Measurements from ENCODE around the gene PLTP. TPM values are rescaled to one million over a fixed set of nuclear protein-coding genes. Genes with fewer than 3 reads are reported as not detected.

The PLTP gene
- total RNA-seq, 1 experiment from 2014 or later, result 1.4 TPM

DNA sequence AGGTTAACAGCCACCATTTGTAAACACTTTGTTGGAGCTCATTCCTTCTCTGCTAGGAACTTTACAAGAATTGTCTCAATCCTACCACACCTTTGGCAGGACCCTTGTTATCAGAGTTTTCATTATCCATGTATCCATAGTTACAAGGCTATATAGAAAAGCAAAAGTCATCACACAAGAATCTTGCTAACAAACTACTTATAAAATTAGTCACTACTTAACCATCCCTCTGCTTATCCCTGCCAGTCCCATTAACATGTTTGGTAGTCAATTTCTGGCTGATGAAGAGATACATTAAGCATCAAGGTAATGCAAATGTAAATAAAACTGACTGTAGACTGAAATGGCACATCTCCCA is 44.2 kb downstream of the PLTP start:
- no peak overlapping the region for H3K4me3 Mint-ChIP-seq (ENCODE audit: low read depth, unreplicated experiment)
- H3K27me3 Mint-ChIP-seq (ENCODE audit: unreplicated experiment), result no peaks in the 10 kb centered on the region
- no TSS peak for BruUV-seq (replicated peaks)
- CTCF ChIA-PET, result interaction anchor here (0.9 to 1.0 kb wide), 2 partner anchors 11 to 13 kb away, joined by 3 to 4 read pairs; partner anchors contain the start of gene ZSWIM1
- no peaks in the 10 kb centered on the region for H3K9me3 Mint-ChIP-seq (ENCODE audit: low read depth, unreplicated experiment)
- peaks cover 19% of the 10 kb centered on the region for H3K4me1 Mint-ChIP-seq (ENCODE audit: low read depth, unreplicated experiment)
- TF ChIP-seq, protein P1, sequence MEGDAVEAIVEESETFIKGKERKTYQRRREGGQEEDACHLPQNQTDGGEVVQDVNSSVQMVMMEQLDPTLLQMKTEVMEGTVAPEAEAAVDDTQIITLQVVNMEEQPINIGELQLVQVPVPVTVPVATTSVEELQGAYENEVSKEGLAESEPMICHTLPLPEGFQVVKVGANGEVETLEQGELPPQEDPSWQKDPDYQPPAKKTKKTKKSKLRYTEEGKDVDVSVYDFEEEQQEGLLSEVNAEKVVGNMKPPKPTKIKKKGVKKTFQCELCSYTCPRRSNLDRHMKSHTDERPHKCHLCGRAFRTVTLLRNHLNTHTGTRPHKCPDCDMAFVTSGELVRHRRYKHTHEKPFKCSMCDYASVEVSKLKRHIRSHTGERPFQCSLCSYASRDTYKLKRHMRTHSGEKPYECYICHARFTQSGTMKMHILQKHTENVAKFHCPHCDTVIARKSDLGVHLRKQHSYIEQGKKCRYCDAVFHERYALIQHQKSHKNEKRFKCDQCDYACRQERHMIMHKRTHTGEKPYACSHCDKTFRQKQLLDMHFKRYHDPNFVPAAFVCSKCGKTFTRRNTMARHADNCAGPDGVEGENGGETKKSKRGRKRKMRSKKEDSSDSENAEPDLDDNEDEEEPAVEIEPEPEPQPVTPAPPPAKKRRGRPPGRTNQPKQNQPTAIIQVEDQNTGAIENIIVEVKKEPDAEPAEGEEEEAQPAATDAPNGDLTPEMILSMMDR (IDR thresholded peaks at IDR 0.05; ENCODE audit: unreplicated experiment), result no peak
- H3K36me3 Mint-ChIP-seq (ENCODE audit: insufficient read depth, unreplicated experiment), result no peaks in the 10 kb centered on the region
- H3K27ac Mint-ChIP-seq (ENCODE audit: unreplicated experiment), result peak overlapping the region; percentile 29
- intact Hi-C loops (cut with micrococcal nuclease; ENCODE audit: unreplicated experiment), result no loop called here
- no peak for DNase-seq

DNA sequence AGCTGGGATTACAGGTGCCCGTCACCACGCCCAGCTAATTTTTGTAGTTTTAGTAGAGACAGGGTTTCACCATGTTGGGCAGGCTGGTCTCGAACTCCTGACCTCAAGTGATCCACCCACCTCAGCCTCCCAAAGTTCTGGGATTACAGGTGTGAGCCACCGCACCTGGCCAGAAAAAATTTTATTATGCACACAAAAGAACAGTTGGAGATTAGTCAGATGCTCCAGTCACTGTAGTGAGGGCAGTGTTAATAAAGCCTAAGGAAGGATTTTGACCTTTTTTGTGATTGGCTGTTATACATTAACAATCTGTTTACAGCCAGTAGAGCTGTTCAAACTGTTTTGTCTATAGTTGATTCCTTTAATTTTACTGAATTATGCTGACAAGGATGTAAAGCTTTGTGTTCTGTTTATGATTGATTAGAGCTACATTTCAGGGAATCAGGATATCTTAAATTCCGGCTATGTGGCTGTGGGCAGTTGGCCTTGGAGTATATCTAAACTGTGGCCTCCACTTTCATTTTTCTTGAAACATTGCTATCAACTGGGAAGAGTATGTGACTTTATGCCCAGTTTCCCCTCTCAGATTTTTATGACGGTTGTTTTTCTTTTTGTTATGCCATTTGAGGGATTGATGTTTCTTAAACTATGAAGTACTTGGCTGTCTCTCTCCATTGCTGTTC is 44.7 kb downstream of the PLTP start:
- intact Hi-C loops (cut with micrococcal nuclease; ENCODE audit: unreplicated experiment), result no loop called here
- no peak overlapping the region for H3K4me3 Mint-ChIP-seq (ENCODE audit: low read depth, unreplicated experiment)
- CTCF ChIA-PET, result interaction anchor here (0.9 to 1.0 kb wide), 2 partner anchors 11 to 14 kb away, joined by 3 to 4 read pairs; partner anchors contain the start of gene ZSWIM1
- peaks cover 14% of the 10 kb centered on the region for H3K4me1 Mint-ChIP-seq (ENCODE audit: low read depth, unreplicated experiment)
- TF ChIP-seq, protein P1 (IDR thresholded peaks at IDR 0.05; ENCODE audit: unreplicated experiment), result no peak
- peak overlapping the region; percentile 29 for H3K27ac Mint-ChIP-seq (ENCODE audit: unreplicated experiment)
- no peaks in the 10 kb centered on the region for H3K27me3 Mint-ChIP-seq (ENCODE audit: unreplicated experiment)
- no peaks in the 10 kb centered on the region for H3K9me3 Mint-ChIP-seq (ENCODE audit: low read depth, unreplicated experiment)
- H3K36me3 Mint-ChIP-seq (ENCODE audit: insufficient read depth, unreplicated experiment), result no peaks in the 10 kb centered on the region
- DNase-seq, result no peak
- no TSS peak for BruUV-seq (replicated peaks)

- BruUV-seq (replicated peaks), result no TSS peak
- Mint-ChIP-seq H3K4me3 (ENCODE audit: low read depth, unreplicated experiment) (no peak overlapping the region), H3K36me3 (ENCODE audit: insufficient read depth, unreplicated experiment) (no peaks in the 10 kb centered on the region), H3K27ac (ENCODE audit: unreplicated experiment) (no peak overlapping the region), H3K4me1 (ENCODE audit: low read depth, unreplicated experiment) (peaks cover 11% of the 10 kb centered on the region), H3K27me3 (ENCODE audit: unreplicated experiment) (no peaks in the 10 kb centered on the region), H3K9me3 (ENCODE audit: low read depth, unreplicated experiment) (no peaks in the 10 kb centered on the region)
- intact Hi-C loops (cut with micrococcal nuclease; ENCODE audit: unreplicated experiment), result no loop called here
- no peak for DNase-seq
- CTCF ChIA-PET, result interaction anchor here (0.7 to 0.9 kb wide), 2 partner anchors 24 to 39 kb away, joined by 3 read pairs; no protein-coding TSS in a partner anchor
- TF ChIP-seq, protein P1 (IDR thresholded peaks at IDR 0.05; ENCODE audit: unreplicated experiment), result no peak
Measured at GRCh38 chr20:45866454-45866853, 45.5 kb downstream of the PLTP start.

DNA sequence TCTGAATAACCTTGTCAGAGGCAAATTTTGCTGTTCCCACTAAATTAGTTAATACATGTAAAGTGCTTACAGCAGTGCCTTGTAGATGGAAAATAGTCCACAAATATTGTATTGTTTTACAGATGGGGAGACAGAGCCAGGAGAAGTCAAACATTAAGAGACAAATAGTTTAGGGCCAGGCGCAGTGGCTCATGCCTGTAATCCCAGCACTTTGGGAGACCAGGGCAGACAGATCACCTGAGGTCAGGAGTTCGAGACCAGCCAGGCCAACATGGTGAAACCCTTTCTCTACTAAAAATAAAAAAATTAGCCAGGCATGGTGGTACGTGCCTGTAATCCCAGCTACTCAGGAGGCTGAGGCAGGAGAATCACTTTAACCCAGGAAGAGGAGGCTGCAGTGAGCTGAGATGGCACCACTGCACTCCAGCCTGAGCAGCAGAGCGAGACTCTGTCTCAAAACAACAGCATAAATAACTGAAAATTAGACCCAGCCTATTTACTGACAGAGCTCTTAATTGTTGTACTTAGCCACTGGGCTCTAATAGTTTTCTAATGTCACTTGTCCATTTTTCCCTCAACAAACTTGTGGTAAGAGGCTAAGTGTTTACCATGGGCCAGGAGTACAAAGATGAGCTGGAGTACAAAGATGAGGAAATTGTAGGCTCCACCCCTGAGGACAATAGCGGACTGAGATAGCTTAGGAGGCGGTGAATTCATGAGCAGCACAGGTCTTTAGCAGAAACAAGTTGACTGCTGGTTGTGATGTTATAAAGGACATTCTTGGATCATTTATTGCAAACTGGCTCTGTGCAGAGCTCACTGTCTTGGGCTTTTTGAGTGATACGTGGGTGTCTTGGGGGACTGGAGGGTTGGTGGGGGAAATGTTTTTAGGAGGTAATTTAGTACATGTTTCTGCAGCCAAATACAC is 48.1 kb downstream of the PLTP start:
- DNase-seq, result no peak
- intact Hi-C loops (cut with micrococcal nuclease; ENCODE audit: unreplicated experiment), result no loop called here
- H3K4me3 Mint-ChIP-seq (ENCODE audit: low read depth, unreplicated experiment), result no peak overlapping the region
- peaks cover 3% of the 10 kb centered on the region for H3K9me3 Mint-ChIP-seq (ENCODE audit: low read depth, unreplicated experiment)
- TF ChIP-seq, protein P1 (IDR thresholded peaks at IDR 0.05; ENCODE audit: unreplicated experiment), result no peak
- BruUV-seq (replicated peaks), result no TSS peak
- H3K27ac Mint-ChIP-seq (ENCODE audit: unreplicated experiment), result no peak overlapping the region
- no peaks in the 10 kb centered on the region for H3K27me3 Mint-ChIP-seq (ENCODE audit: unreplicated experiment)
- no peaks in the 10 kb centered on the region for H3K36me3 Mint-ChIP-seq (ENCODE audit: insufficient read depth, unreplicated experiment)
- CTCF ChIA-PET, result interaction anchor here (1.3 kb wide), 1 partner anchor 8 kb away, joined by 3 read pairs; no protein-coding TSS in a partner anchor
- peaks cover 36% of the 10 kb centered on the region for H3K4me1 Mint-ChIP-seq (ENCODE audit: low read depth, unreplicated experiment)
